ENCODE results near the gene TTC28.

TTC28 gene

DNA sequence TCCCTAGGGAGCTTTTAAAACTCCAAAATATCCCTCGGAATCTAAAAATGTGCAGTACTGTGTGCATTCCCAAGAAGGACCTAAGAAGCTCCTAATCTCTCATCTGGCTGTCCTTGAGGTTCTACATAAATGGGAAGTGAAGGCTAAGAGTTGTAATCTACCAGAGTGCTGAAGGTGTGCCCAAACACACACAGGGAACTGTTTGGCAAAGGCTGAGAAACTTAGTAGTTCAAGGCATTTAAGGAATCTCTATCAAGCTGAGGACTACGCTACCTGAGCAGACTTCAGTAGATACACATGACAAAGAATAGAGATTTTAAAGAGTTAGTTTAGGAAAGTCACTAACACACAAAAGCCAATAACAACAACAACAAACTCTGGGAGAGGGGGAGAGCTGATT lies 71.1 kb downstream of the TTC28 start:
- 98 to 100% methylated on average over 2 of the region's 2 CpGs for WGBS, 2 experiments
- Histone ChIP-seq H3K4me1 (ENCODE audit: control insufficient read depth, insufficient read depth, low read length) (no peaks in the 10 kb centered on the region), H3K4me3 (ENCODE audit: insufficient read depth, low read depth, low read length) (no peak overlapping the region), H3K27ac (ENCODE audit: insufficient read depth, low read depth, low read length, poor library complexity, severe bottlenecking) (no peak overlapping the region), H3K9me3 (ENCODE audit: control insufficient read depth, low read length) (no peaks in the 10 kb centered on the region), H3K27me3 (ENCODE audit: control insufficient read depth, insufficient read depth, low read length, poor library complexity, severe bottlenecking) (no peaks in the 10 kb centered on the region), H3K36me3 (ENCODE audit: control insufficient read depth, insufficient read depth, low read length) (no peaks in the 10 kb centered on the region)

DNA sequence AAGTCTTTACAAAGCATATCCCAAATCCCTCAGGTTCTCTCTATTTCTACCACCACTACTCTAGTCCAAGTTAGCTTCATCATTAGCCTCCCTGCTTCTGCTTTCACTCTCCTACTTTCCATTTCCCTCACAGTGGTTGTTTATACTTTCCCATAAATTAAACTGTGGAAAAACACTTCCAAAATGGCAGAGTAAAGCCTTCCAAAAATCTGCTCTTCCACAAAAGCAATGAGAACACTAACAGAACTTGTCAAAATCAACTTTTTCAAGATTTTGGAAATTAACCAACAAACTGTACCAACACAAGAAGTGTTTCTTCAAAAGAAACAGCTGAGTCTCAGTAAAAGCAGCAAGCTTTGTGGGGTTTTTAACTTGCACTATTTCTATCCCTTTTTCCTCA lies 71.8 kb downstream of the TTC28 start:
- Histone ChIP-seq H3K9me3 (ENCODE audit: control insufficient read depth, low read length) (no peaks in the 10 kb centered on the region), H3K27me3 (ENCODE audit: control insufficient read depth, insufficient read depth, low read length, poor library complexity, severe bottlenecking) (no peaks in the 10 kb centered on the region), H3K36me3 (ENCODE audit: control insufficient read depth, insufficient read depth, low read length) (no peaks in the 10 kb centered on the region), H3K4me1 (ENCODE audit: control insufficient read depth, insufficient read depth, low read length) (no peaks in the 10 kb centered on the region), H3K4me3 (ENCODE audit: insufficient read depth, low read depth, low read length) (no peak overlapping the region), H3K27ac (ENCODE audit: insufficient read depth, low read depth, low read length, poor library complexity, severe bottlenecking) (no peak overlapping the region)

DNA sequence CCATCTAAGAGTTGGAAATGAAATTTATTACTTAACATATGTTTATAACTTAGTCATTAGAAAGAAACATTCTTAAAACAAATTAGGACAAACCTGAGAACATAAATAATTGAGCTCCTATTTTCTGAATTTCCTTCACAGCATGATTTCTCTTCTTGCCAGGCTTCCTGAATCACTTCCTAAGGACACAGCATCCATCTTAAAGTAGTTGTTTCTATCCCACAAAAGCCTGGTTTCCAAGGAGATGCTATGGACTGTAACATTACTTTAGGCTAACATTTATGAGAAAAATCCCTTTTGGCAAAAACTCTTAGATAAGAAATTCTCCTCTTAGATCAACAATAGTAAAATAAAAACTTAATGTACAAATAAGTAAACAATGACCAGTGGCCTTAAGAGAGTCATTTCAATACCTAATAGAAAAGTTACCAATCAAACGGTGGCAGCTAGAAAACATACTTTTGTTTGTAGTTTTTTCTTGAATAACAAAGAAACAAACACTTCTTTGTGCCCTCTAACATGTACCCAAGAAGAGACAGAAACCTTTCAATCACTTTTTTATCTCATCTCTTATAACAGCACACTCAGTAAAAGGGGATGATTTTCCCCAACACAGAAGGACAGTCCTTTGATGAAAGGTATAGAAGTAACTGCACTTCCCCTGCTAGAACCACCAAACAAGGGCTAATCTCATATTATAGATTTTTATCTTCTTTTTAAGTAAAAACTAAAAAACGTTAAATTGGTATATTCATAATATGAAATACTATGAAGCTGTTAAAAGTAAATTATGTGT lies 74.5 kb downstream of the TTC28 start:
- 47% methylated on average over 1 of the region's 2 CpGs; no CpG with 5 or more reads in 1 of the 2 experiments for WGBS, 2 experiments
- Histone ChIP-seq H3K4me1 (ENCODE audit: control insufficient read depth, insufficient read depth, low read length) (no peaks in the 10 kb centered on the region), H3K27me3 (ENCODE audit: control insufficient read depth, insufficient read depth, low read length, poor library complexity, severe bottlenecking) (no peaks in the 10 kb centered on the region), H3K4me3 (ENCODE audit: insufficient read depth, low read depth, low read length) (no peak overlapping the region), H3K27ac (ENCODE audit: insufficient read depth, low read depth, low read length, poor library complexity, severe bottlenecking) (peak overlapping the region; percentile 69), H3K36me3 (ENCODE audit: control insufficient read depth, insufficient read depth, low read length) (no peaks in the 10 kb centered on the region), H3K9me3 (ENCODE audit: control insufficient read depth, low read length) (no peaks in the 10 kb centered on the region)

DNA sequence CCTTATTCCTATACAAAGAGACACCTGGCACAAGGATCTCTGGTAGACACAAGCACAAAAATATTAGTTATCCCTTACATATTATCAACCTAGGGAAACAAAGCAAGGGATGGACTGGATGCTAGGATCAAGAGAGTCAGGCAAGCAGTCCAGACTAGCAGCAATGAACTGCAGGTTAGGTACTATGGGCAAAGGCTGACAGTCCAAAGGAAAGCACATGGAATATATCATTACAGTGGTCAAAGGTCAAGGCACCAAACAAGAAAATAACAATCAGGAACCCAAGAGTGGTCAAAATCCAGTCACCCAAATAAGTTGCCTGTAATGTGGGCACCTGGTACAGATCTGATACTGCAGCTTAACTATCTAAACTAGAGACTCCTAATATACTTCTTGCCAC lies 77.7 kb downstream of the TTC28 start:
- Histone ChIP-seq H3K27ac (ENCODE audit: insufficient read depth, low read depth, low read length, poor library complexity, severe bottlenecking) (no peak overlapping the region), H3K4me1 (ENCODE audit: control insufficient read depth, insufficient read depth, low read length) (no peaks in the 10 kb centered on the region), H3K4me3 (ENCODE audit: insufficient read depth, low read depth, low read length) (no peak overlapping the region), H3K27me3 (ENCODE audit: control insufficient read depth, insufficient read depth, low read length, poor library complexity, severe bottlenecking) (no peaks in the 10 kb centered on the region), H3K36me3 (ENCODE audit: control insufficient read depth, insufficient read depth, low read length) (no peaks in the 10 kb centered on the region), H3K9me3 (ENCODE audit: control insufficient read depth, low read length) (no peaks in the 10 kb centered on the region)

DNA sequence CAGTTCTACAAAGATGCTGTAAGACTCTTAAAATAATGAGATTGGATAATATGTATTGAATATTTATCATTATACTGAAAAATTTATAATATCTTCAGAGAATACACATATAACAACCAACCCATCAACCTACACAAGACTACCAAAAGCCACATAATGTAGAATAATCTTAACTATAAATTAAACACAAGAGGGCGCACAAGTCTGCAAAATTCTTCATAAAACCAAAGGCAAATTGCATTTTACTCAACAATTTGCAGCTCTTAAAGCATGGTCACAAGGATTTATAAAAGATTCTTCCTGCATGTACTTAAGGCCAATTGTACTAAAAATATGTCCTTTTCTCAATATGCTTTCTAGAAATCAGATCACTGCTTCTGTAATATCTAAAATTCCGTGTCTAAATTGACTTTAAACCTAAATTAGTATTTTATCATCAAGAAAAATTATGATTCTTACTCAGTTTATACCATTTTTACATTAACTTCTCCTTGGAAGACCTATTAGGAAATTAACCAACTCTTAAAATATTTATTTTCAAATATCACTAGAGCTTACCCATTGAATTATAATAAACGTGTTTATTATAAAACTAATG lies 79.0 kb downstream of the TTC28 start:
- Histone ChIP-seq H3K4me3 (ENCODE audit: insufficient read depth, low read depth, low read length) (no peak overlapping the region), H3K27ac (ENCODE audit: insufficient read depth, low read depth, low read length, poor library complexity, severe bottlenecking) (no peak overlapping the region), H3K27me3 (ENCODE audit: control insufficient read depth, insufficient read depth, low read length, poor library complexity, severe bottlenecking) (no peaks in the 10 kb centered on the region), H3K4me1 (ENCODE audit: control insufficient read depth, insufficient read depth, low read length) (no peaks in the 10 kb centered on the region), H3K9me3 (ENCODE audit: control insufficient read depth, low read length) (no peaks in the 10 kb centered on the region), H3K36me3 (ENCODE audit: control insufficient read depth, insufficient read depth, low read length) (no peaks in the 10 kb centered on the region)
- 38 to 50% methylated on average over 2 of the region's 3 CpGs for WGBS, 2 experiments

DNA sequence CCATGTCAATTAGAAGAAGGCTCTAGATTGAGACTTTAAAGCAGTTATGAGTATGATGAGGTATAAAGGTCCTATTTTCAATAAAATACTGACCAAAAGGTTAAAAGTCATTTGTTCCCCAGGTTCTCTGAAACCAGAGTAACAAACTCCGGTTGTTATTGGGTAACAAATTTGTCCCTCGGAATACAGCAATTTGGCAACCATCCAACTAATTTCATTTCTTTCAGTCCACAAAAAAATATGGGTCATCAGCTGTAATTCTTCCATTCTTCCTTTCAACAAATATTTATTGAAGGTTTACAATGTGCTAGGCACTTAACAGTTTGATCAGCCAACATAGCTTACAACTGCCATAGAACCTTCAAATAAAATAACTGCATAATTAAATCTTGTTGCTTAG lies 79.9 kb downstream of the TTC28 start:
- Histone ChIP-seq H3K27ac (ENCODE audit: insufficient read depth, low read depth, low read length, poor library complexity, severe bottlenecking) (no peak overlapping the region), H3K4me3 (ENCODE audit: insufficient read depth, low read depth, low read length) (no peak overlapping the region), H3K4me1 (ENCODE audit: control insufficient read depth, insufficient read depth, low read length) (no peaks in the 10 kb centered on the region), H3K9me3 (ENCODE audit: control insufficient read depth, low read length) (no peaks in the 10 kb centered on the region), H3K36me3 (ENCODE audit: control insufficient read depth, insufficient read depth, low read length) (no peaks in the 10 kb centered on the region), H3K27me3 (ENCODE audit: control insufficient read depth, insufficient read depth, low read length, poor library complexity, severe bottlenecking) (no peaks in the 10 kb centered on the region)
- 92 to 93% methylated on average over 2 of the region's 2 CpGs for WGBS, 2 experiments

DNA sequence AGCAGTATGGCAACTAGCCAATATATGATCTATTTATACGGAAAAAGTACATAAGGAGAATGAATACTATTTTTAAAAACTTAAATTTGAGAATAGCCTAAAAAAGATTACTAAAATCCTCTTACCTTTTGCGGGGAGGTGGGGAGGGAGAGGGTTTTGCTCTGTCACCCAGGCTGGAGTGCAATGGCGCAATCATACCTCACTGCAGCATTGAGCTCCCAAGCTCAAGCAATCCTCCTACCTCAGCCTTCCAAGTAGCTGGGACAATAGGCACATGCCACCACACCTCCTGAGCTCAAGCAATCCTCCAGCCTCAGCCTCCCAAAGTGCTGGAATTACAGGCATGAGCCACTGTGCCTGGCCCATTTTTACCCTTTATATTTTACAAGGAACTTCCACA lies 82.0 kb downstream of the TTC28 start:
- H3K4me3 ChIP-seq (ENCODE audit: insufficient read depth, low read depth, low read length): no peak overlapping the region
- 88 to 95% methylated on average over 1 to 2 of the region's 3 CpGs for WGBS, 2 experiments
- H3K9me3 ChIP-seq (ENCODE audit: control insufficient read depth, low read length): no peaks in the 10 kb centered on the region

DNA sequence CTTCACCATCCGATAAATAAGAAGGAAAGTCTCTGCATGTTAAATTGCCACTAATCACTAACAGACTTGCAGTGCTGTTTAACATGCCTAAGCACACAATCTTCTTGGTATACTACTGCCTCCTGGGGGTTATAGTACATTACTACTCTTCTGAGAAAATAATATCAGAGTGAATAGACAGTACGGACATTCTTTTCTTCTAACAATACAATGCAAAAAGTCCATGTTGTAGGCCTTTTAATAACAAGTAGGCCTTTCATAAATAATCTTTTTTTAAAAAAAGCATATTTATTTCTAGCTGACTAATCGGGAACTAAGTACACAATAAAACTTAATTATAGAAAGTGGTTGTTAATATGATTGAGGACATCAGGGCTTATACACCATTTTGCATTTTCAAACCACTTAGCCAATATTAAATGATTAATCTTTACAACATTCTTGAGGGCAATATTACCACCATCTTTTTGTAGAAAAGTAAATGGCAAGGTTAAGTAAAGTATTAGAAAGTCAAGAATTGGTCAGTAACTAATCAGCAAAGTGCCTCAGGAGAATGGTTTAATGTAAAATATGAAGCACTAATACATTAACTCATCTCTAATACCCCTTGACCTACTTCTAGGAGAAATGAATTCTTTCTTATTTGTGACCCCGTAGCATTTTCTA lies 84.7 kb downstream of the TTC28 start:
- Histone ChIP-seq H3K27ac (ENCODE audit: insufficient read depth, low read depth, low read length, poor library complexity, severe bottlenecking) (no peak overlapping the region), H3K36me3 (ENCODE audit: control insufficient read depth, insufficient read depth, low read length) (no peaks in the 10 kb centered on the region), H3K4me1 (ENCODE audit: control insufficient read depth, insufficient read depth, low read length) (no peaks in the 10 kb centered on the region), H3K9me3 (ENCODE audit: control insufficient read depth, low read length) (no peaks in the 10 kb centered on the region), H3K4me3 (ENCODE audit: insufficient read depth, low read depth, low read length) (no peak overlapping the region), H3K27me3 (ENCODE audit: control insufficient read depth, insufficient read depth, low read length, poor library complexity, severe bottlenecking) (no peaks in the 10 kb centered on the region)
- 67 to 75% methylated on average over 1 to 2 of the region's 4 CpGs for WGBS, 2 experiments

More for the DNA sequence above, 82.0 kb downstream of the TTC28 start:
- H3K4me1 ChIP-seq (ENCODE audit: control insufficient read depth, insufficient read depth, low read length): no peaks in the 10 kb centered on the region
- no peaks in the 10 kb centered on the region for H3K27me3 ChIP-seq (ENCODE audit: control insufficient read depth, insufficient read depth, low read length, poor library complexity, severe bottlenecking)
- no peak overlapping the region for H3K27ac ChIP-seq (ENCODE audit: insufficient read depth, low read depth, low read length, poor library complexity, severe bottlenecking)
- H3K36me3 ChIP-seq (ENCODE audit: control insufficient read depth, insufficient read depth, low read length): no peaks in the 10 kb centered on the region

DNA sequence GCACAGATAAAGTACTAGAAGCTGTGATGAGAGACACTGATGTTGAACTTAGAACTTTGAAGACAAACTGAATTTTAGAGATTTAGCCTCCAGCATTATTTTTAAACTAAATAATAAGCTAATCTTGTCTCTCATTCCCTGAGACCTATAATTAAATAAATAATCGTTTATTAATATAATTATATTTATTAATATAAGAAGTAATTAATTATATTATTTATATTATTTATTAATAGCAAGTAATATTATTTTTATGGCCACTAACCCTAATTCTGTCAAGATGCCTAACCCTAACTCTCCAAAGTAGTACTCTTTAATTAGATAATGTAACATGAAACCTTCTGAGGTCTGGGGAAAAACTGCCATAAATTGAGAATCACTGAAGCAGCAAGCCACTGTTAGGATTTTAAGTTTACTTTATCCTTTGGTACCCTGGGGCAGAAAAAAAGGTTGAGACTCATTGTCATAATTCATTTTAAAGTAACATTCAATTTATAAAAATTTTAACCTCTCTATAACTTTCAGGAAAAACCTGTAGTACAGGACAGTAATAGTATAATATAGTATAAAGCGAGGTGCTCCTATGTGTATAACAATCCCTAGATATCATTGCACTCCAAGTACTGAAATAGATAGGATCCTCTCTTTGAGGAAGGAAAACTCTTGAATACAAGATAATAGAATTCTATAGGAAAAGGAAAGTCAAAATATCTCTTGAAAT lies 85.4 kb downstream of the TTC28 start:
- no peaks in the 10 kb centered on the region for H3K9me3 ChIP-seq (ENCODE audit: control insufficient read depth, low read length)
- H3K27ac ChIP-seq (ENCODE audit: insufficient read depth, low read depth, low read length, poor library complexity, severe bottlenecking): no peak overlapping the region
- WGBS, 2 experiments: no CpG with 5 or more reads among the region's 2 CpGs
- H3K4me1 ChIP-seq (ENCODE audit: control insufficient read depth, insufficient read depth, low read length): no peaks in the 10 kb centered on the region
- no peaks in the 10 kb centered on the region for H3K27me3 ChIP-seq (ENCODE audit: control insufficient read depth, insufficient read depth, low read length, poor library complexity, severe bottlenecking)
- no peaks in the 10 kb centered on the region for H3K36me3 ChIP-seq (ENCODE audit: control insufficient read depth, insufficient read depth, low read length)
- H3K4me3 ChIP-seq (ENCODE audit: insufficient read depth, low read depth, low read length): no peak overlapping the region

DNA sequence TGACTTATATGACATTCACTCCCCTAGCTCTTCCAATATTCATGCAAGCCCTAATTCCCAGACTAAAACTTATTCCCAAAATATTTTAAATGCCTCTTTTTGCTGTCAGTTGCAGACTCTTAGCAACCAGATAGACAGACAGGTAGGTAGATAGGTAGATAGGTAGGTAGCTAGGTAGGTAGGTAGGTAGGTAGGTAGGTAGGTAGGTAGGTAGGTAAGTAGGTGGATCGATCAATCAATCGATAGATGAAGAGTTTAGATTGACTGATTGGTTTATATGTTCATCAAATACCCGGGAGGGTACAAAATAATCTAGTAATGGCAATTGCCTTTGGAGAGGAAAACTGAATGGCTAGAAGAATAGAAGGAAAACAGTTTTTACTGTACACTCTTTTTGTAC lies 86.3 kb downstream of the TTC28 start:
- no peaks in the 10 kb centered on the region for H3K27me3 ChIP-seq (ENCODE audit: control insufficient read depth, insufficient read depth, low read length, poor library complexity, severe bottlenecking)
- no peaks in the 10 kb centered on the region for H3K36me3 ChIP-seq (ENCODE audit: control insufficient read depth, insufficient read depth, low read length)
- no peaks in the 10 kb centered on the region for H3K4me1 ChIP-seq (ENCODE audit: control insufficient read depth, insufficient read depth, low read length)
- H3K4me3 ChIP-seq (ENCODE audit: insufficient read depth, low read depth, low read length): no peak overlapping the region
- no peaks in the 10 kb centered on the region for H3K9me3 ChIP-seq (ENCODE audit: control insufficient read depth, low read length)
- no peak overlapping the region for H3K27ac ChIP-seq (ENCODE audit: insufficient read depth, low read depth, low read length, poor library complexity, severe bottlenecking)
- 94 to 99% methylated on average over 3 of the region's 3 CpGs for WGBS, 2 experiments

Measured in ectodermal cell (in vitro differentiated cells).